Spleen (tissue), 11 donors: Measurements from ENCODE around the gene HOXD11. TPM values are rescaled to one million over a fixed set of nuclear protein-coding genes. Genes with fewer than 3 reads are reported as not detected.

Experiments used
- DNase-seq: peaks from one replicate; pipeline ENCODE4 v3.0.0-alpha.2; 2020
- H3K27ac ChIP-seq, 8 donors: fragments of 200-600 bp; sonication (generic) in 7 of 8; 1 replicate in 4 of 8; 2 replicates in 4 of 8; pipeline versions ENCODE4 v1.5.0 to v1.8.0; 2016 to 2021; ENCODE audit warnings: inconsistent platforms in 4 of 8, mild to moderate bottlenecking in 4 of 8, moderate library complexity in 1 of 8
- H3K27me3 ChIP-seq, 7 donors: fragments of 200-600 bp; sonication (generic) in 6 of 7; replicated peaks in 1 of 7; 1 replicate in 4 of 7; 2 replicates in 3 of 7; pipeline versions ENCODE4 v1.5.0 to v1.8.0; 2016 to 2021; ENCODE audit warnings: inconsistent platforms in 3 of 7, mild to moderate bottlenecking in 1 of 7
- H3K36me3 ChIP-seq, 6 donors: fragments of 200-600 bp; sonication (generic) in 5 of 6; 1 replicate in 4 of 6; 2 replicates in 2 of 6; pipeline versions ENCODE4 v1.5.0 to v1.8.0; 2016 to 2021; ENCODE audit warnings: inconsistent platforms in 2 of 6
- H3K4me1 ChIP-seq, 6 donors: fragments of 200-600 bp; sonication (generic) in 5 of 6; 1 replicate in 3 of 6; 2 replicates in 3 of 6; pipeline versions ENCODE4 v1.5.0 to v1.8.0; 2016 to 2021; ENCODE audit warnings: inconsistent platforms in 3 of 6
- H3K4me3 ChIP-seq, 8 donors: fragments of 200-600 bp; sonication (generic) in 7 of 8; 1 replicate in 4 of 8; 2 replicates in 4 of 8; pipeline versions ENCODE4 v1.5.0 to v1.8.0; 2016 to 2021; ENCODE audit warnings: inconsistent platforms in 4 of 8, mild to moderate bottlenecking in 4 of 8, moderate library complexity in 2 of 8
- H3K9me3 ChIP-seq, 8 donors: fragments of 200-600 bp; sonication (generic) in 7 of 8; 1 replicate in 4 of 8; 2 replicates in 4 of 8; pipeline versions ENCODE4 v1.5.0 to v1.8.0; 2016 to 2021; ENCODE audit warnings: inconsistent platforms in 4 of 8
- POLR2A ChIP-seq, 3 donors: fragments of 450-650 bp; IDR thresholded peaks; one replicate each; pipeline ENCODE4 v1.5.1; 2017; ENCODE audit warnings: antibody characterized with exemption in 3 of 3, mild to moderate bottlenecking in 1 of 3
- POLR2AphosphoS5 ChIP-seq, 3 donors: sonication (generic); formaldehyde crosslinking; IDR thresholded peaks; one replicate each; pipeline ENCODE4 v1.5.1; 2017; ENCODE audit warnings: antibody characterized with exemption in 3 of 3
- WGBS, 5 donors: extraction: QIAGEN DNeasy Blood & Tissue Kit in 3 of 5; methylation state at CpG; one replicate each; pipeline versions ENCODE4 v1.1.5 to v1.1.7; 2013 to 2018; 5-methylcytosine and 5-hydroxymethylcytosine counted together
- intact Hi-C: fragments of 100-400 bp; cut with DNase I; formaldehyde crosslinking; loops from one replicate; pipeline ENCODE4 v1.15.0; 2023; ENCODE audit warnings: low total_unique reads
- polyA plus RNA-seq, 3 donors: library from polyadenylated mRNA; stranded (reverse); fragments of 200-250 nt; gene quantifications; one replicate each; pipeline ENCODE4 v1.2.1, GENCODE V29; 2013
- total RNA-seq, 7 donors: library from RNA; depleted of rRNA in 3 of 7; stranded (reverse); fragments of >200 nt in 3 of 7; fragmentation: NEBNext Ultra II Directional in 4 of 7; extraction: Animal tissue kit (Norgen Biotek cat#: 25700) in 4 of 7; gene quantifications; one replicate each; pipeline versions ENCODE4 v1.1.0 to v1.2.1, GENCODE V29; 2016 to 2021
- TF ChIP-seq, protein P1 (sequence below), 11 experiments: fragments of 200-600 bp in 7 of 11; fragments of 450-650 bp in 4 of 11; sonication (generic) in 4 of 11; IDR thresholded peaks in 8 of 11; conservative IDR thresholded peaks in 3 of 11; 1 replicate in 7 of 11; 2 replicates in 4 of 11; pipeline versions ENCODE4 v1.4.0 to v1.8.0; 2016 to 2021; ENCODE audit warnings: antibody characterized with exemption in 11 of 11, inconsistent platforms in 4 of 11, mild to moderate bottlenecking in 1 of 11
- donor health status: healthy with polysubstance abuse.
- donor health status: DM: no; HTN: no; CAD: no; lungs with moderate emphysema.
- donor health status: DM: no; HTN: no; CAD: no.
- donor health status: Bipolar disorder and iron deficiency.
- donor health status: healthy.
- donor health status: DM: no; HTN: no; CAD: no.
- donor health status: DM: yes; HTN: yes; CAD: no.

Gene HOXD11
- total and polyA plus RNA-seq, 10 donors: not detected

DNA sequence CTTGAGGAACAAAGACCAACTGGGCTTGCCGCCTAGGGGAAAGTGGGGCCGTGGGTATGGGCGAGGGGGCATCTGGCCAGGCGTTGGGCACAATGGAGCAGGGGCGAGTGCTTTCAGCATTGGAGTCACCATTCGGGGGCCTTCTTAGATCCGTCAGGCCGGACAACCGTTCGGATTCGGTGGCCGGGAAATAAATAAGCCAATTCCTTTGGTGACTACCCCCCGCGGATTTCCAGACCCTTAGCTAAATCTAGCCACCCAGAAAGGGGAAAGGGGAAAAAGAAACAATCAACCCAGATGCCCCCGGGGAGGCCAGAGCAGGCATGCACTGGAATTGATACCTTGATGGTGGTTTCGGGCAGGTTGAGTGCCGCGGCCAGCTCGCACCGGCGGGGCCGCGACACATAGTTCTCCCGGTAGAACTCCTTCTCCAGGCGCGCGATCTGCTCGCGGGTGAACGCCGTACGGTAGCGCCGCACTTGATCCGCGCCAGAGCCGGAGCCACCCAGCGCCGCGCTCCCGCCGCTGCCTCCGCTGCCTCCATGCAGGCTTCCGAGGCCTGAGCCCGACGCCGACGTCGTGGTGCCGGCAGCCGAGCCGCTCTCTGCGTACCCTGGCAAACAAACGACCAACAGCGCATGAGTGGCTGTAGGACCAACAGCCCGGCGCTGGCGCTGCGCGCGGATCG, 25.1 kb upstream of the HOXD11 start:
- Histone ChIP-seq H3K27me3 (peaks cover 33 to 100% (median 99%) of the 10 kb centered on the region in 7 donors), H3K4me1 (peaks cover 0 to 64% (median 35%) of the 10 kb centered on the region in 6 donors), H3K4me3 (peak overlapping the region in 1 of 8 donors; percentile 31), H3K9me3 (peaks cover 0 to 55% (median 4%) of the 10 kb centered on the region in 8 donors), H3K36me3 (peaks cover 0 to 3% (median 0%) of the 10 kb centered on the region in 6 donors), H3K27ac (no peak overlapping the region)
- no peak for DNase-seq
- TF ChIP-seq, protein P1, sequence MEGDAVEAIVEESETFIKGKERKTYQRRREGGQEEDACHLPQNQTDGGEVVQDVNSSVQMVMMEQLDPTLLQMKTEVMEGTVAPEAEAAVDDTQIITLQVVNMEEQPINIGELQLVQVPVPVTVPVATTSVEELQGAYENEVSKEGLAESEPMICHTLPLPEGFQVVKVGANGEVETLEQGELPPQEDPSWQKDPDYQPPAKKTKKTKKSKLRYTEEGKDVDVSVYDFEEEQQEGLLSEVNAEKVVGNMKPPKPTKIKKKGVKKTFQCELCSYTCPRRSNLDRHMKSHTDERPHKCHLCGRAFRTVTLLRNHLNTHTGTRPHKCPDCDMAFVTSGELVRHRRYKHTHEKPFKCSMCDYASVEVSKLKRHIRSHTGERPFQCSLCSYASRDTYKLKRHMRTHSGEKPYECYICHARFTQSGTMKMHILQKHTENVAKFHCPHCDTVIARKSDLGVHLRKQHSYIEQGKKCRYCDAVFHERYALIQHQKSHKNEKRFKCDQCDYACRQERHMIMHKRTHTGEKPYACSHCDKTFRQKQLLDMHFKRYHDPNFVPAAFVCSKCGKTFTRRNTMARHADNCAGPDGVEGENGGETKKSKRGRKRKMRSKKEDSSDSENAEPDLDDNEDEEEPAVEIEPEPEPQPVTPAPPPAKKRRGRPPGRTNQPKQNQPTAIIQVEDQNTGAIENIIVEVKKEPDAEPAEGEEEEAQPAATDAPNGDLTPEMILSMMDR (IDR thresholded peaks at IDR 0.05 in 8 of 11, conservative IDR thresholded peaks at IDR 0.05 in 3 of 11): no peak
- peak in 1 of 3 donors; percentile 36 for TF ChIP-seq POLR2AphosphoS5 (IDR thresholded peaks at IDR 0.05)
- intact Hi-C loops: no loop called here
- WGBS, 5 donors: 5 to 16% (median 9%) methylated on average over 23 to 62 of the region's 62 CpGs

GRCh38 chr2:176082525-176082823, 24.6 kb upstream of the HOXD11 start:
- Histone ChIP-seq H3K9me3 (peaks cover 0 to 55% (median 4%) of the 10 kb centered on the region in 8 donors), H3K36me3 (peaks cover 0 to 3% (median 0%) of the 10 kb centered on the region in 6 donors), H3K27ac (no peak overlapping the region), H3K27me3 (peaks cover 33 to 100% (median 100%) of the 10 kb centered on the region in 7 donors), H3K4me1 (peaks cover 0 to 64% (median 35%) of the 10 kb centered on the region in 6 donors), H3K4me3 (peak overlapping the region in 1 of 8 donors; percentile 31)
- no peak for DNase-seq
- intact Hi-C loops: no loop called here
- 4 to 9% (median 8%) methylated on average over 10 of the region's 10 CpGs for WGBS, 5 donors
- TF ChIP-seq, protein P1 (IDR thresholded peaks at IDR 0.05 in 8 of 11, conservative IDR thresholded peaks at IDR 0.05 in 3 of 11): no peak
- TF ChIP-seq POLR2AphosphoS5 (IDR thresholded peaks at IDR 0.05) (no peak), POLR2A (IDR thresholded peaks at IDR 0.05) (no peak)

GRCh38 chr2:176082824-176083751, 24.0 kb upstream of the HOXD11 start:
- H3K36me3 ChIP-seq: peaks cover 0 to 3% (median 0%) of the 10 kb centered on the region in 6 donors
- H3K27ac ChIP-seq: no peak overlapping the region
- DNase-seq: no peak
- peak overlapping the region in 1 of 8 donors; percentile 25 for H3K4me3 ChIP-seq
- H3K4me1 ChIP-seq: peaks cover 4 to 70% (median 40%) of the 10 kb centered on the region in 6 donors
- peaks cover 33 to 100% (median 100%) of the 10 kb centered on the region in 7 donors for H3K27me3 ChIP-seq
- peaks cover 0 to 55% (median 4%) of the 10 kb centered on the region in 8 donors for H3K9me3 ChIP-seq
- intact Hi-C loops: no loop called here
- 6 to 15% (median 11%) methylated on average over 63 to 66 of the region's 66 CpGs for WGBS, 5 donors
- TF ChIP-seq POLR2AphosphoS5 (IDR thresholded peaks at IDR 0.05) (peak in 1 of 3 donors; percentile 28), POLR2A (IDR thresholded peaks at IDR 0.05) (no peak)
- TF ChIP-seq, protein P1 (IDR thresholded peaks at IDR 0.05 in 8 of 11, conservative IDR thresholded peaks at IDR 0.05 in 3 of 11): no peak
